Occipital lobe (tissue), 2 donors: ENCODE measurements around the gene HES5. TPM values are rescaled to one million over a fixed set of nuclear protein-coding genes. Genes with fewer than 3 reads are reported as not detected.

Experiments
- DNase-seq: peaks from one replicate; lab custom pipeline; 2025; lab: John Stamatoyannopoulos, UW
- total RNA-seq: library from RNA; depleted of rRNA; stranded (reverse); fragments of >200 nt; gene quantifications from one replicate; pipeline ENCODE4 v1.2.3, GENCODE V29; 2014

The HES5 gene
- total RNA-seq, 1 donor from 2014 or later = 25.4 TPM

GRCh38 chr1:2547210-2548067 lies 17.4 kb upstream of the HES5 start:
- DNase-seq = no peak

DNA sequence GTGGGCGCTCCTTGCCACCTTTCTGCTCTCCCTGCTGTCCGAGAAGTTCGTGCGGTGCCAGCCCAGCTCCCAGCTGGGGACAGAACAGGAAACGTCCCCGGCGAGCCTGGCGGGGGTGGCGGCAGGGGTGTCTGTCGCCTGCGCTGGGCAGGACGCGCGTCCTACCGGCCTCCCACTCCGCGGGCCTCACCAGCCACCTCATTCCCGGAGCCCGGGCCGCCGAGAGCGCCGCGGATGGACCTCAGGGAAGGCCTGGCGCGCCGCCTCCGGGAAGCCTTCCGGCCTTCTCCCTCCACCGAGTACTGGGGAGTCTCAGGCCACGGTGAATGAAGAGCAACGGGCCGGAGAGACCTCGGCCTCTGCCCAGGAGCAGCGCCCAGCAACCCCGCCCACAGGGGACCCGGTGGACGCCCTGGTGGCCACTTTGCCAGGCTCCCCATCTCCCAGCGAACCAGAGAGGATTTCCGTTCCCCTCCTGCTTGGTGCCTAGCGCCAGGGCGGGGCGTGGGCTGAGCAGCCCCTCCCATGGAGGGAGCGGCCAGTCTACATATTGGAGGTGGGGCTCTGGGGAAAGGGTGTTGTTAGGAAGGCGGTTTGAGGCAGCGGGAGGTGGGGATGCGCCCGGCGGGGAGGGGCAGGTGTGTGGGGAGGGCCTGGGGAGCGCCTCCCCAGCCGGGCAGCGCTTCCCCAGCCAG lies 16.6 kb upstream of the HES5 start:
- DNase-seq = peak; percentile 25

DNA sequence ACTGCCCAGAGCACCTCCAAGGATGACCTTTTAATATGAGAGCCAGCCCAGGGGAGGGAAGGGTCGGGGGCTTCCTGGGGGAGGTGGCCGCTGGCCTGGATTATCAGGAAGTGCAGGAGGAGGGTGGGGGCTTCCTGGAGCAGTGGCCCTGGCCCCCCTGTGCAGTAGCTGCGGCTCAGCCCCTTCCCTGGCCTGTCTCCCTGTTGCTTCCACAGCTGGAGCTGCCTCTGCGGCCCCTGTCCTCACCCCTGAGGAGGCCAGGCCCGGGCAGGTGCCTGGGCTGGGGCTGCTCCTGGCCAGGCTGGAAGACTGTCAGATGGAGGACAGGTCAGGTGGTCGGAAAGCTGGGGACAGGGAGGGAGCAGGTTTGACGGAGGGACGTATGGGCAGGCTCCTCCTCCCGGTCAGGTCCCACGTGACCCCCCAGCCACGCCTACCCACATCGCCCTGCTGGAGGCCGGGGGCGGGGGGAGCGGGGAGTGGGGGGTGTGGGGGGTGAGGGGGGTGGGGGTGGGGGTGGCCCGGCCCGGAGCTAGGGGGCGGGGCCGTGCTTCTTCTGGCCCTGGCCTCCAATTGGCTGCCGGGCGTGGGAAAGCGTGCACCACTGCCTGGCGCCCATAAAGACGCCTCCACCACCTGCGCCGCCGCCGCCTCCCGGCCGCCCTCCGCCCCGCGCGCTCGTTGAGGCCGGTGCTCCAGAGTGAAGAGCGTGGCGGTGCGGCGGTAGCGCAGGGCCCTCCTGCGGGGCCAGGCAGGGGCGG lies 15.9 kb upstream of the HES5 start:
- peak; percentile 69 for DNase-seq

- no peak for DNase-seq
Observed at GRCh38 chr1:2544875-2545640, 15.0 kb upstream of the HES5 start.

- DNase-seq = no peak
Observed at GRCh38 chr1:2544093-2544874, 14.2 kb upstream of the HES5 start.

GRCh38 chr1:2543543-2544092 lies 13.6 kb upstream of the HES5 start:
- DNase-seq = peak; percentile 25

DNA sequence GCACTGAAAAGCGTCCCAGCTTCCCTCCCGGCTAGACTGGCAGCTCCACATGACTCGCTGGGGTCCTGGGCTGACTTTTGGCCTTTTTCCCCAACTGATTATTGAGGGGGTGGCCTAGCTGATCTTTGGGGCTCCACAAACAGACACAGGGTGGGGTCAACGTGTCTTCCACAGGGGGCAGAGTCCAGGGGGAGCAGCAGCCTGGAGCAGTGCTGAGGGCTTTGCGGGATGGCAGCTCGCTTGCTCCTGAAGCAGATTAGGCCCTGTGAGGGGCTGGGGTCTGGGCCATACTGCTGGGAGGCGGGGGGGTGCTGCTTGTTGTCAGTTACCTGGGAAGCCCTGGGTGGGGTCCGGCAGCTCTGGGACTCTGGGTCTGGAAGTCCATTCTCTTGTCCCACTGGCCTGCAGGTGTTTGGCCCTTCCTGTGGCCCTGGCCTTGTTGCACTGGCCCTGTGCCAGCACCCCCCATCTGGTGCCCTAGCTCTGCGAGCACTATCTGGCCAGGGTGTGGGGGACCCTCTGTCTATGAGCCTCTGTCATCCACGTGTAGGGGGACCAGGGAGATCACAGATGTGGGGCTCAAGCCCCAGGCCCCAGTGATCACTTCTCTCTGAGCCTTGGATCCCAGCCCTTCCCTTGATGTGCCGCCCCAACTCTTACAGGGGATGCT lies 12.3 kb upstream of the HES5 start:
- no peak for DNase-seq

- no peak for DNase-seq
Observed at GRCh38 chr1:2541619-2542245, 11.7 kb upstream of the HES5 start.

- DNase-seq = no peak
Observed at GRCh38 chr1:2540816-2541492, 10.9 kb upstream of the HES5 start.

DNA sequence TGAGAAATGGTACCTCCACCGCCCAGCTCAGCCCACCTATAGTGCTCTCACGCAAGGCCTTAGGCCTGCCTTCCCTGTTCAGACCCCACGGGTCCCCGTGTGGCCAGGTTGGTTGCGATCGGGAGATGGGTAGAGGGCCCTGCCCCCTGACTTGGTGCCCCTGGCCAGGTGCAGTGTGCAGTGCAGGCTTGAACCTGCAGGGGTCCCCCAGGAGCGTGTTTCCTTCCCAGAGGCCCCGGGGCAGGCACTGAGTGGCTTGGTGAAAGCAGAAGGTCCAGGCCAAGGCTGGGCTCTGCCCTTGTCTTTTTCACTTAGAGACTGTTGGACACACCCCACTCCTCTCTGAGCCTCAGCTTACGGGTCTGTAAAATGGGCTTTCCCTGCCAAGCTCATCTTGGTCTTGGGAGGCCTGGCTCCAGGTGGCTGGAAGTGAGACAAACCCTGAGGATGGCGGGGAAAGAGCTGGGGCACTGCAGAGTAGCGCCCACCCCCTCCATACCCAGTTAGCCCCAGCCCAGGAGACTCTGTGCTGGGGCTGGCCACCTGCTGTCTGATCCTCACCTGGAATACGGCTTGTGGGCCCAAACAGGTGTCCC lies 9.3 kb upstream of the HES5 start:
- no peak for DNase-seq

DNA sequence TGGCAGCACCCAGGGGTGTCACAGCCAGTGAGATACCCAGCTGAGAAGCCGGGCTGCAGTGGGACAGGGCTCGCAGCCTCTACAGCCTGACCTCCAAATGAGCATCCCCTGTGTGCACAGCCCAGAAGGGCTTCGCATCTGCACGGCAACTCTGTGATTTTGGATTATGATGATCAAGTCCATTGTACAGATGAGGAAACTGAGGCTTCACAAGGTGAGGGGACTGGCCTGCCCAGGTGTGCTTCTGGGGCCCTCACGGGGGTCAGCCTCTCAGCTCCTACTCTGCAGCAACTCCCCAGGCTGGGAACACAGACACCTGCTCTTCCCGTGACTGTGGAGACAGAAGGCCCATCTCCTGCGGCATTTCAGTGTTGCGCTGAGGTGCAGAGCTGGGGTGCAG lies 8.8 kb upstream of the HES5 start:
- no peak for DNase-seq

- DNase-seq = no peak
Observed at GRCh38 chr1:2538376-2538775, 8.3 kb upstream of the HES5 start.

GRCh38 chr1:2537784-2538115 lies 7.7 kb upstream of the HES5 start:
- DNase-seq = no peak

- DNase-seq = no peak
Observed at GRCh38 chr1:2535981-2536380, 5.9 kb upstream of the HES5 start.

- DNase-seq = no peak
Observed at GRCh38 chr1:2535455-2535854, 5.4 kb upstream of the HES5 start.

GRCh38 chr1:2534687-2535441 lies 4.8 kb upstream of the HES5 start:
- DNase-seq = no peak

- no peak for DNase-seq
Observed at GRCh38 chr1:2534315-2534686, 4.2 kb upstream of the HES5 start.

DNA sequence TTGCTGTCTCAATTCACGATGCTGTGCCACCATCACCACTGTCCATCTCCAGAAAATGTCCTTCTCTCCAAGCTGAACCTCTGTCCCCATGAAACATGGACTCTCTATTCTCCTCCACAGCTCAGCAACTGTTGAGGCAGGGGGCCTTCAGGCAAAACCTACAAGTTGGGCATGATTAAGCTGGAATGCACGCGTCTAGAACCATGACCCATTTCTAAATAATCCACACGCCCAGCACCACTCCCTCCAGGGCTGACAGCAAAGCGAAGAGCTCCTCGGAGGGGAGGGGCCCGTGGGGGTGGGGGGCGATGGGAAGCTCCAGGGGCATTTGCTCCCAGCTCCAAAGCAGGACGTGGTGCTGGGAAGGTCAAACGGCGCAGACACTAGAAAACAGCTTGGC lies 3.3 kb upstream of the HES5 start:
- no peak for DNase-seq
